RPMI8226 (cell line): Measurements from ENCODE around the gene C20orf144.
"Not testable (repeated sequence)": the region's sequence is repeated elsewhere in the genome, so short reads cannot be mapped to it uniquely, and the experiment has no call there.

ENCODE experiments used
- DNase-seq: peaks from one replicate; pipeline ENCODE4 v3.0.0-alpha.2; 2015

C20orf144 gene

DNA sequence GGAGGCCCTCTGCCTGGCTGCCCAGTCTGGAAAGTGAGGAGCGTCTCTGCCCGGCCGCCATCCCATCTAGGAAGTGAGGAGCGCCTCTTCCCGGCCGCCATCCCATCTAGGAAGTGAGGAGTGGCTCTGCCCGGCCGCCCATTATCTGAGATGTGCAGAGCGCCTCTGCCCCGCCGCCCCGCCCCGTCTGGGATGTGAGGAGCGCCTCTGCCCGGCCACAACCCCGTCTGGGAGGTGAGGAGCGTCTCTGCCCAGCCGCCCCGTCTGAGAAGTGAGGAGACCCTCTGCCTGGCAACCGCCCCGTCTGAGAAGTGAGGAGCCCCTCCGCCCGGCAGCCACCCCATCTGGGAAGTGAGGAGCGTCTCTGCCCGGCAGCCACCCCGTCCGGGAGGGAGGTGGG lies 36.8 kb downstream of the C20orf144 start:
- DNase-seq: not testable (repeated sequence)

DNA sequence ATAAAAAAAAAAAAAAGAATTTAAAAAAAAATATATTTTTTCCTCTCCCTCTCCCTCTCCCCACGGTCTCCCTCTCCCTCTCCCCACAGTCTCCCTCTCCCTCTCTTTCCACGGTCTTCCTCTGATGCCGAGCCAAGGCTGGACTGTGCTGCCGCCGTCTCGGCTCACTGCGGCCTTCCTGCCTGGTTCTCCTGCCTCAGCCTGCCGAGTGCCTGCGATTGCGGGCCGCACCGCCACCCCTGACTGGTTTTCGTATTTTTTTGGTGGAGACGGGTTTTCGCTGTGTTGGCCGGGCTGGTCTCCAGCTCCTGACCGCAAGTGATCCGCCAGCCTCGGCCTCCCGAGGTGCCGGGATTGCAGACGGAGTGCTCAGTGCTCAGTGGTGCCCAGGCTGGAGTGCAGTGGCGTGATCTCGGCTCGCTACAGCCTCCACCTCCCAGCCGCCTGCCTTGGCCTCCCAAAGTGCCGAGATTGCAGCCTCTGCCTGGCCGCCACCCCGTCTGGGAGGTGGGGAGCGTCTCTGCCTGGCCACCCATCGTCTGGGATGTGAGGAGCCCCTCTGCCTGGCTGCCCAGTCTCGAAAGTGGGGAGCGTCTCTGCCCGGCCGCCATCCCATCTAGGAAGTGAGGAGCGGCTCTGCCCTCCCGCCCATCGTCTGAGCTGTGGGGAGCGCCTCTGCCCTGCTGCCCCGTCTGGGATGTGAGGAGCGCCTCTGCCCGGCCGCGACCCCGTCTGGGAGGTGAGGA lies 38.7 kb downstream of the C20orf144 start:
- not testable (repeated sequence) for DNase-seq

DNA sequence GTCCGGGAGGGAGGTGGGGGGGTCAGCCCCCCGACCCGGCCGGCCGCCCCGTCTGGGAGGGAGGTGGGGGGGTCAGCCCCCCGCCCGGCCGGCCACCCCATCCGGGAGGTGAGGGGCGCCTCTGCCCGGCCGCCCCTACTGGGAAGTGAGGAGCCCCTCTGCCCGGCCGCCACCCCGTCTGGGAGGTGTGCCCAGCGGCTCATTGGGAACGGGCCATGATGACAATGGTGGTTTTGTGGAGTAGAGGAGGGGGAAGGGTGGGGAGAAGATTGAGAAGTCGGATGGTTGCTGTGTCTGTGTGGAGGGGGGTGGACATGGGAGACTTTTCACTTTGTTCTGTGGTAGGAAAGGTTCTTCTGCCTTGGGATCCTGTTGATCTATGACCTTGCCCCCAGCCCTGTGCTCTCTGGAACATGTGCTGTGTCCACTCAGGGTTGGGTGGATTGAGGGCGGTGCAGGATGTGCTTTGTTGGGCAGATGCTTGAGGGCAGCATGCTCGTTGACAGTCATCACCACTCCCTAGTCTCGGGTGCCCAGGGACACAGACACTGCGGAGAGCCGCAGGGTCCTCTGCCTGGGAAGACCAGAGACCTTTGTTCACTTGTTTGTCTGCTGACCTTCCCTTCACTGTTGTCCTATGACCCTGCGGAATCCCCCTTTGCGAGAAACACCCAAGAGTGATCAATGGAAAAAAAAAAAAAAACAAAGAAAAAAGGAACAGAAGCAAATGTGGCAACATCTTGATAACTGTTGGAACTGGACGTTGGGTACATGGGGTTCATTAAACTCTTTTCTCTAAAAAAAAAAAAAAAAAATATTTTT lies 39.7 kb downstream of the C20orf144 start:
- no peak for DNase-seq

DNA sequence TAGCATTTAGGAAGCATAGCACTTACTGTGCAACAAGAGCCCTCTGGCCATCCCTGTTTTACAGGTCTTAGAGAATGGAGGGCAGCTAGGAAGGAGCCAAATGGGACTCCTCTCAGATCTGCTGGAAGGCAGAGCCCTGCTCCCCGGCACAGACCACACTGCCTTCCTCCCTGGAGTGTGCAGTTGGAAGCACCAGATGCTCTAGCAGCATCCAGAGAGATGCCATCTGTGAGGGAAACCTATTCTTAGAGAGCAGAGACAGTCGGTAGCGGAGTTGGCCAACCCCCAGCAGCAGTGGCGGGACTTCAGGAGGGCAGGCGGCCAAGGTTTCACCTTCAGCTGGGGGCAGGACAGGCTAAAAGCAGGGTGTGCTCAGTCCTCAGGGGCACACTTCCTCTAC lies 40.7 kb downstream of the C20orf144 start:
- peak; percentile 85 for DNase-seq

DNA sequence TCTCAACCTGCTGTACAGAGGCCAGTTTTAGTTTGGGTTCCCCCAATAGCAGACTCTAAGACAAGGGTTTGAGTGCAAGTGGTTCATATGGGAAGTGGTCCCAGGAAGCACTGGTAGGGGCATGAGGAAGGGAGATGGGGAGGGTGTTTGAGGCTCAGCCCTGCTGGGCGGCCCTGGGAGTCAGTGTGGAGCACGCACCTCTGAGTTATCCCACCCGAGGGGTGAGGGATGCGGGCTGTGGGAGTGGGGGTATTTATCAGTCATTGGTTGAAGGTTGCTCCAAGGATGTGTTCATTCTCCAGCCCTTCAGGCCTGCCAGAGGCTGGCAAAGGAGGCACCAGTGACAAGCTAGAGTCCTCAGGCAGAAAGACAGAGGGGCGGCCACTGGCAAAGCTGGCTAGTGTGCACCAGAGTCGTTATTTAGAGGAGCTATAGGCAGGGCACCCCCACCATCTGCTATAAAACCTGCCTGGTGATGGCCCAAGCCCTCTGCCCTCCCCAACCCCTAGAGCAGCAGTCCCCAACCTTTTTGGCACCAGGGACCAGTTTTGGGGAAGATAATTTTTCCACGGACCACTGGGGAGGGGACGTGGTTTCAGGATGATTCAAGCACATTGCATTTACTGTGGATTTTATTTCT lies 41.5 kb downstream of the C20orf144 start:
- no peak for DNase-seq

DNA sequence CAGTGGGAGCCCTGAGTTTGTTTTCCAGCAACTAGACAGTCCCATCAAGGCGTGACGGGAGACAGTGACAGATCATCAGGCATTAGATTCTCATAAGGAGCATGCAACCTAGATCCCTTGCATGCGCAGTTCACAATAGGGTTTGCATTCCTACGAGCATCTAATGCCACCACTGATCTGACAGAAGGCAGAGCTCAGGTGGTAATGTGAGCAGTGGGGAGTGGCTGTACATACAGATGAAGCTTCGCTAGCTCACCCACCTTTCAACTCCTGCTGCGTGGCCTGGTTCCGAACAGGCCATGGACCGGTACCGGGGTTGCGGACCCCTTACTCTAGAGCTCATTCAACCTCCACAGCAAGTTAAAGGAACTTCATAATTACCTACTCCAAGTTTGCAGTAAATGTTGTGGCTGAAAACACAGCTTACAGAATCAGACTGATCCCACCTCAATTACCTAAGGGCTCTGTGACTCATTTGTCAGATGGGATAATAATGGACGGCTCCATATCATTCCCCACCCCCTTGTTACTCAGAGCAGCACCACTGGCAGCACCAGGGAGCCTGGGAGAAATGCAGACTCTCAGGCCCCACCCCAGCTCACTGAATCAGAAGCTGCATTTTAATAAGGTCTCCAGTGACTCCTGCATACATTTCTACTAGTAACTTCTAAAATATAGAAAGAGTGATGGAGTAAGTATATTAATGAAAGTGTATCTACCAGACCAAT lies 42.2 kb downstream of the C20orf144 start:
- no peak for DNase-seq

DNA sequence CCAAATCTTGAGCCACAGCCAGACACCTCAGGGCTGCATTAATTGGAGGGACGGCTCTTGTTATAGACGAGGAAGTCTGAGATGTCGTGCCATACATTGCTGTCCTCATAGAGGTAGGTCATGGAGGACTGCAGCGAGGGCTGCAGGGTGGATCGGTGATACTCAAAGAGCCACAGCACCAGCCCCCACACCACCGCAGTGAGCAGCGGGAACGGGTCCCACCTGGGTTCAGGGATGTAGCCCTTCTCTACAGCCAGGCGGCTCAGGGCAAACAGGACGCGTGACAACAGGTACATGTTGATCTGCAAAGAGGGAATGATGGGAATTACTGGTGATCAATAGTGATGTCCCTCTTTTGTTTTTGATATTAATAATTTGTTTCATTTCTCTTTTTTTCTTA lies 45.5 kb downstream of the C20orf144 start:
- DNase-seq: no peak

DNA sequence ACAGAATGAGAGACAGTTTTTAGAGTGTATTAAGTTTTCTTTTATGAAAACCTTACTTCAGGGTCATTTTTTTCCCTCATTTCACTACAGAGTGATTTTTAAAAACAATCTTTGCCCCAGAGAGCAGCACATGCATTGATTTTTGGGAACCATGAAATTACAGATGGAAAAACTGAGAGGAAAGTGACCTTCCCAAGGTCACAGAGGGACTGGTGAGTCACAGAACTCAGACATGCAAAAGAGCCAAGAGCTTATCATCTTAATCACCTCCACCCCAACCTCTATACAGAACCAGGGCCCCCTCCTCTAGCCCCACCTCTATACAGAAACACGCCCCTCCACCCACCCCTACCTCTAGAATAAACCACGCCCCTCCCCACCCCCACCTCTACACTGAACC lies 47.3 kb downstream of the C20orf144 start:
- DNase-seq: no peak

DNA sequence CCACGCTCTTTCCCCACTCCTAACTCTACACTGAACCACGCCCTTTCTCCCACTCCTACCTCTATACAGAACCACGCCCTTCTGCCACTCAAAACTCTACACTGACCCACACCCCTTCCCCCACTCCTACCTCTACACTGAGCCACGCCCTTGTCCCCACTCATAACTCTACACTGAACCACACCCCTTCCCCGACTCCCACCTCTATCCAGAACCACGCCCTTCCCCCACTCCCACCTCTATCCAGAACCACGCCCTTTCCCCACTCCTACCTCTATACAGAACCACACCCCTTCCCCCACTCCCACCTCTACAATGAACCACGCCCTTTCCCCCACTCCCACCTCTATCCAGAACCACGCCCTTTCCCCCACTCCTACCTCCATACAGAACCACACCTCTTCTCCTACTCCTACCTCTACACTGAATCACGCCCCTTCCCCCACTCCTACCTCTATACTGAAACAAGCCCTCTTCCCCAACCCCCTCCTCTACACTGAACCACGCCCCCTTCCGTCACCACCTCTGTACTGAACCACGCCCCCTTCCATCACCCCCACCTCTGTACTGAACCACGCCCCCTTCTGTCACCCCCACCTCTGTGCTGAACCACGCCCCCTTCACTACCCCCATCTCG lies 47.9 kb downstream of the C20orf144 start:
- DNase-seq: no peak

DNA sequence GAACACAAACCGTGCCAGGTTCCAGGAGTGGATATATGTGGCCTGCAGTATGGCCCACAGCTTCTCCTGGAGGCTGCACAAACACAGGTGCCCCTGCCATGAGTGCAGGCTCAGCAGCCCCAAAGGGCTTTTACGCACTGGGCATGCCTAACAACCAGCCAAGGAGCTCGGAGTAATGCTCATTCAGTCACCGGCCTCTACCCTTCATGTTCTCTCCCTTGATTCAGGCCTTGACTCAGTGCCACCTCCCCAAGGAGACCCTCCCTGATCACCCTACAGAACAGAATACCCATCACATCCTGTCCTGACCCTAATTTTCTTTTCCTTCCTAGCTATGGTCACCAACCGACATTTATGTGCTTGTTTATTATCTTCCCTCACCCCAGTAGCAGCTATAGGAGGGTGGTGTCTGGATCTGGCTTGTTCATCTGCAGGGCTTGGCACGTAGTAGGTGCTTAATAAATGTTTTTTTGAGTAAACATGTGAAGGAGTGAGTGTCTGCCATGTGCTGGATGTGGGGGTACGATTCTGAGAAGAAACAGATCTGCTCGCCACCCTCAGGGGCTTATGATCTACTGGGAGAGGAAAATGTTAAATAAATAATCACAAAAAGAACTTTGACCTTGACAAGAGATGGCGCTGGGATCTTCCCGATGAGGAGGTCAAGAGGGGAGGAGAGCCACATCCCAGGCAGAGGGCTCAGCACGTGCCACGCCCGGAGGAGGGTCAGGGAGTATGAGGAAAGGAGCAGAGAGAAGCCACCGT lies 48.7 kb downstream of the C20orf144 start:
- DNase-seq: no peak

DNA sequence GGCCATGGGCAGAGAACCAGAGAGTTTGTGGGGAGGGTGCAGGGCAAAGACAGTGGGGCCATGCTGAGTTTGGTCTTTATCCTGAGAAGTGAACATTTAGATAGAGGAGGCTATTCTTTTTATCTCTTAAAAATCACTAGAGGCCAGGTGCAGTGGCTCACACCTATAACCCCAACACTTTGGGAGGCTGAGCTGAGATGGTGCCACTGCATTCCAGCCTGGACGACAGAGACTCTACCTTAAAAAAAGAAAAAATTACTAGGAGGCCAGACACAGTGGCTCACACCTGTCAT lies 49.3 kb downstream of the C20orf144 start:
- no peak for DNase-seq
